GM12864 (cell line): ENCODE measurements around the gene CNGA2.

Experiments used
- DNase-seq: peaks from one replicate; pipeline ENCODE4 v3.0.0-alpha.2; 2011; ENCODE audit warnings: low read depth
- H3K4me3 ChIP-seq: 2 replicates; pipeline ENCODE4 v1.5.1; 2011; ENCODE audit warnings: mild to moderate bottlenecking, low read depth, low read length, control low read depth
- TF ChIP-seq, protein P1 (sequence below): IDR thresholded peaks from 2 replicates; pipeline ENCODE4 v1.5.1; 2011; ENCODE audit warnings: low read depth, mild to moderate bottlenecking, moderate library complexity, low read length, control low read depth, inconsistent platforms; ENCODE audit errors: missing control alignments

The CNGA2 gene

DNA sequence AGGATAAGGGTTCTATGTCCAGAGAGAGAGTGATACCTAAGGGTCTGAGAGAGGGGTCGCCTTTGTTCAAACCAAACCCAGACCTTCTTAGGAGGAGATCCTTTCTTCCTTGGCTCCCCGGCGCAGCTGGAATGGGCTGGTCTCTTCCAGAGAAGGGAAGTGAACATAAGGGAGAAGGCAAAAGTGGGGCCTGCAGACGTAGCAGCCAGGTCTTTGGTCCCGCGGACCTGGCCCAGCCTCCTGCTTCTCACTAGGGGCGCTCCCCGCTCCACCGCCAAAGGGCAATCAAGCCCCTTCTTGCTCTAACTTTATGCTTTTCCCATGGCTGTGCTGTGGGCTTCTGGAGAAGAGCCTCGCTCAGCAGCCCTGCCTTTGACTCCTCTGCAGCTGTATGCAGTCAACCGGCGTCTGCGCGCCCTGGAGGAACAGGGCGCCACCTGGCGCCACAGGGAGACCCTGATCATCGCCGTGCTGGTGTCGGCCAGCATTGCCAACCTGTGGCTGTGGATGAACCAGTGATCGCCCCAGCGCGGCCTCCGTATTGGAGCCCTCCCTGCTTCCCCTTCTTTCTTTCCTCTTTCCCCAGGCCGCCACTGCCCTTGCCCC is 12.2 kb upstream of the CNGA2 start:
- DNase-seq, result no peak
- no peak overlapping the region for H3K4me3 ChIP-seq
- TF ChIP-seq, protein P1, sequence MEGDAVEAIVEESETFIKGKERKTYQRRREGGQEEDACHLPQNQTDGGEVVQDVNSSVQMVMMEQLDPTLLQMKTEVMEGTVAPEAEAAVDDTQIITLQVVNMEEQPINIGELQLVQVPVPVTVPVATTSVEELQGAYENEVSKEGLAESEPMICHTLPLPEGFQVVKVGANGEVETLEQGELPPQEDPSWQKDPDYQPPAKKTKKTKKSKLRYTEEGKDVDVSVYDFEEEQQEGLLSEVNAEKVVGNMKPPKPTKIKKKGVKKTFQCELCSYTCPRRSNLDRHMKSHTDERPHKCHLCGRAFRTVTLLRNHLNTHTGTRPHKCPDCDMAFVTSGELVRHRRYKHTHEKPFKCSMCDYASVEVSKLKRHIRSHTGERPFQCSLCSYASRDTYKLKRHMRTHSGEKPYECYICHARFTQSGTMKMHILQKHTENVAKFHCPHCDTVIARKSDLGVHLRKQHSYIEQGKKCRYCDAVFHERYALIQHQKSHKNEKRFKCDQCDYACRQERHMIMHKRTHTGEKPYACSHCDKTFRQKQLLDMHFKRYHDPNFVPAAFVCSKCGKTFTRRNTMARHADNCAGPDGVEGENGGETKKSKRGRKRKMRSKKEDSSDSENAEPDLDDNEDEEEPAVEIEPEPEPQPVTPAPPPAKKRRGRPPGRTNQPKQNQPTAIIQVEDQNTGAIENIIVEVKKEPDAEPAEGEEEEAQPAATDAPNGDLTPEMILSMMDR, result no peak

DNA sequence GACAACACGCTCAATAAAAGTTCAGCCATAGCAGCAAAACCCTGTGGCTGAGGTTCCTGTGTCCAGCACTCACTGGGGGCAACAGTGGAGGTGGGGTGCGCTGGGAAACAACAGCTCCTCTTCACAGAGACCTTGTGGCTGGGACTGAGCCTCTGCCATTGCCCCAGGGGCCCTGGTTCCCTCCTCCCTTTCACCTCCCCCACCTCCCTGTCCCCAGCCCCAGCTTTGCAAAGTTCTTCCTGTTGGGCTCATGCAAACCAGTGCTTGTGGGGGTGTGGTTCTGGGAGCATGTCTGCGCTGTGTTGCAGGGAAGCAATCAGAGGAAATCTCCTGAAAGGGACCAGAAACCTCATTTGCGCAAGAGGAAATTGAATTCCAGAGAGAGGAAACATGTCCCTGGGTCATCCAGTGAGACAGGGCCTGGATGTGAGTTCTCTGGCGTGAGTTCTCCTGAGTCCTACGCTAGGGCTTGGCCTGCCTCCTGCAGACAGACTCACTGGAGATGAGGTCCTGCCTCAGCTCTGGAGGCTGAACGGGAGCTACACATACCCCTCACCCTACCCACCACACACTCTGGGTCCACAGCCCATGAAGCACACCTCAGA is 11.3 kb upstream of the CNGA2 start:
- no peak for DNase-seq
- TF ChIP-seq, protein P1, result no peak
- H3K4me3 ChIP-seq, result no peak overlapping the region

DNA sequence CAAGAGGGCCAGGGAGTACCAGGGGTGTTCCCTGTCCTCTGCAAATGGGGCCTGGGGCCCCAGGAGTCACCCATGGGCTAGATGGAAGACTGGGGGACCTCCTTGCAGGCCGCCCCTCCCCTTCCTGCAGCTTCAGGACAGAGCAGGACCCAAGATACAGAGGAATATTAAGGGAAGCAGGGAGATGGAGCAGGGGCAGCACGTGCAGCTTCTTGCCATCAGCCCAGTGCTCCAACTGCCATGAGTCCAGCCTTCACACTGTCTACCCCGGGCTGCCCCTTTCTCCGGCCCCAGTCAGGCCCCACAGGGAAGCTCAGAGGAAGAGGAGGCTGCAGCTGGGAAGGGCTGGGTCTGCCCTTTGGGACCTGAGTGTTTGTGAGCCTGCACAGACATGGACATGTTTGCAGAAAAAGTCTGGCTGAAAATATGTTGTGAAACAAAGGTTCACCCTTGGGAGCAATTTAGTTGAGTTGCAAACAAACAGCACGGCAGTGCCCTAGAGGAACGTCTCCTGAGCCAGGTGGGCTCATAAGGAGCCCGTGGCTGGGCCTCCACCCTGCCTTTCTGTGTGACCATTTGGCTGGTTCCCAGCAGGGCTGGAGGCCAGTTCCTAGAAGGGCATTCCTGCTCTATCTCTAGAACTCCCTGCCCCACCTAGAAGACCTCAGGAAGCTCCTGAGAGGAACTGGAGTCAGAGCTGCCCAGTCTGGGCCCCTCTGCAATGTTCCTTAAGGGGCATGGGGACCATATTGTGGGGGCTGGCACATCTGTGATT is 9.8 kb upstream of the CNGA2 start:
- DNase-seq, result no peak
- H3K4me3 ChIP-seq, result no peak overlapping the region
- TF ChIP-seq, protein P1, result no peak

DNA sequence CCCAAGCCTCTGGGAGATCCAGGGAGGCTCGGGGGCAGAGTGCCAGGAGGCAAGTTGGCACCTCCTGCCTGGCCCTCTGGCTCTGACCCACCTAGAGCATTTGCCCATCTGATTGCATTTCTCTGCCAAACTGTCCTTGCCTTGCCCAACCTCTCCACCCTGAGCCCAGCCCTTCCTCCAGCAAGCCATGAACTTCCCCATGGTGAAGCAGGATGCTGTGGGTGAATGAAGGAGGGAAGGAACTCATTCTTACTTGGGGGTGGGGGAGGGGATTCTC is 9.3 kb upstream of the CNGA2 start:
- no peak overlapping the region for H3K4me3 ChIP-seq
- TF ChIP-seq, protein P1, result no peak
- DNase-seq, result no peak

DNA sequence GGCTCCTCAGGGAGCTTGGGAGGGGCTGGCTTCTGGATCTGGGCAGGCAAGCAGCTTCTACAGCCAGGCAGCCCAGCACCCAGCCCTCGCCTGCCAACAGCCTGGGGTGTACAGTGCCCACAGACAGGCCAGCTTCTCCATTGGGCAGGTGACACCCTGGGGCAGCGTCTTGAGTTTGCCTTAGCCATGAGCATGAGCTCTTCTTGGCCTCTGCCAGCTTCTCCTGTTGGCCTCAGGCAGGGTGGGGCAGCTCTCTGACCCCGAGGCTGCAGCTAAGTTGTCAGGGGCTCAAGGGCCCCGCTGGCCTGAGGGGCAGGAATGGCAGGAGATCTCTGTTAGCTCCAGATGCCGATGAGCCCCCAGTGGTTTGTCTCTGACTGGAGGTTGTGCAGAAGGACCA is 7.8 kb upstream of the CNGA2 start:
- TF ChIP-seq, protein P1, result no peak

DNA sequence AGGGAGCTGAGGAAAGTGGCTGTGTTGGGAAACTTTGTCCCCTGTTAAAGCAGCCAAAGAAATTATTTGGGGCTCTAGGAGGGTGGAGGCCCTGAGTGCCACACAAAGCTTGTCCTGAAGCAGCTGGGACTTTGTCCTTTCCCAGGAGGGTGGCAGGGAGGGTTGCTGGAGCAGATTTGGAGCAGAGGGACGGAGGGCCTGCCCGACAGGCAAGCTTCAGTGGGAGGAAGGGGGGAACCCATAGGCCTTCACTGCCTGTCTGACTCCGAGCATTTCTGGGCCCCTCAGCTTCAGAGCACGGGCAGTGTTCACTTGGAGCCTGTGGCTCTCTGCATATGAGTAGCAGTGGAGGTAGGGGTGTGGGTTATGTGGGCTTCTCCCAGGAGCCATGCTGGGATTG is 7.2 kb upstream of the CNGA2 start:
- TF ChIP-seq, protein P1, result no peak
- DNase-seq, result no peak
- no peak overlapping the region for H3K4me3 ChIP-seq

More for the DNA sequence above, 7.8 kb upstream of the CNGA2 start:
- no peak overlapping the region for H3K4me3 ChIP-seq
- DNase-seq, result no peak
